Muscle of leg (tissue), 11 donors: ENCODE measurements around the gene SUN3. TPM values are rescaled to one million over a fixed set of nuclear protein-coding genes. Genes with fewer than 3 reads are reported as not detected.
"Not testable (repeated sequence)": the region's sequence is repeated elsewhere in the genome, so short reads cannot be mapped to it uniquely, and the experiment has no call there.

ENCODE experiments used
- DNase-seq: peaks from one replicate; pipeline ENCODE4 v3.0.0; 2013
- H3K27ac ChIP-seq: one replicate; pipeline ENCODE4 v1.5.1; 2013; ENCODE audit warnings: mild to moderate bottlenecking, low read length, control low read depth
- H3K27me3 ChIP-seq: one replicate; pipeline ENCODE4 v1.6.1; 2013; ENCODE audit warnings: low read length; ENCODE audit not compliant: control insufficient read depth, insufficient read depth
- H3K36me3 ChIP-seq: one replicate; pipeline ENCODE4 v1.6.1; 2013; ENCODE audit warnings: low read length; ENCODE audit not compliant: control insufficient read depth, insufficient read depth
- H3K4me1 ChIP-seq: one replicate; pipeline ENCODE4 v1.6.1; 2013; ENCODE audit warnings: low read length; ENCODE audit not compliant: control insufficient read depth, insufficient read depth
- H3K4me3 ChIP-seq: one replicate; pipeline ENCODE4 v1.5.1; 2013; ENCODE audit warnings: low read length, control low read depth
- H3K9me3 ChIP-seq: replicated peaks from 2 replicates; pipeline ENCODE4 v1.6.1; 2013; ENCODE audit warnings: low read depth, low read length; ENCODE audit not compliant: control insufficient read depth
- WGBS: methylation state at CpG from one replicate; pipeline ENCODE4 v1.1.5; 2013; ENCODE audit warnings: missing lambda C conversion rate; ENCODE audit not compliant: insufficient coverage; 5-methylcytosine and 5-hydroxymethylcytosine counted together
- polyA plus RNA-seq, 8 donors: library from polyadenylated mRNA; unstranded; fragments of 120-200 nt; gene quantifications; one replicate each; pipeline versions ENCODE4 v1.2.1 to v1.2.3, GENCODE V29; 2013; ENCODE audit warnings: inconsistent platforms in 1 of 8, low replicate concordance in 1 of 8; ENCODE audit not compliant: insufficient read length in 8 of 8, insufficient read depth in 1 of 8
- total RNA-seq: library from RNA; stranded (reverse); fragments of 120-200 nt; gene quantifications from one replicate; pipeline ENCODE4 v1.2.4, GENCODE V29; 2013

Gene SUN3
- total and polyA plus RNA-seq, 9 donors = not detected

DNA sequence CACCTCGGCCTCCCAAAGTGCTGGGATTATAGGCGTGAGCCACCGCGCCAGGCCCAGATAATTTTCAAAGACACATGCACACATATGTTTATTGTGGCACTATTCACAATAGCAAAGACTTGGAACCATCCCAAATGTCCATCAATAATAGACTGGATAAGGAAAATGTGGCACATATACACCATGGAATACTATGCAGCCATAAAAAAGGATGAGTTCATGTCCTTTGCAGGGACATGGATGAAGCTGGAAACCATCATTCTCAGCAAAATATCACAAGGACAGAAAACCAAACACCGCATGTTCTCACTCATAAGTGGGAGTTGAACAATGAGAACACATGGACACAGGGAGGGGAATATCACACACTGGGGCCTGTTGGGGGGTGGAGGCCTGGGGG lies 48.3 kb downstream of the SUN3 start:
- H3K9me3 ChIP-seq, H3K4me3 ChIP-seq, H3K27ac ChIP-seq, H3K27me3 ChIP-seq, H3K4me1 ChIP-seq, DNase-seq: not testable (repeated sequence)
- WGBS = no CpG with 5 or more reads among the region's 5 CpGs
- H3K36me3 ChIP-seq = peaks cover 23% of the 10 kb centered on the region

DNA sequence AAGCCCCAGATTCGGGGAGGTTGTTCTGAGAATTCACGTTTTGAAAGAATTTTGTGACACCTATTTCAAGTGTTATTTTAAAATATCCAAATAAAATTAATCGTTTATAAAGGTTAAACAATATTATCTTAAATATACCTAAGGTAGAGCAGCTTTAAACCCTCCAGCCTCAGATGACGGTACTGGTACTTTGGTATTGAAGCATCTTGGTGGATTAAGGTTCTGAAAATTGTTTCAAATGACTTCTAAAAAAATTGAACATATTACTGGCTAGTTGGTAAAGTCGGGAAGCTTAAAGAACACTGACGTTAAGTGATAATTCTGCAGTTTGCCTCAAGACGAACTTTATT lies 49.1 kb downstream of the SUN3 start:
- DNase-seq = no peak
- Histone ChIP-seq H3K9me3 (no peaks in the 10 kb centered on the region), H3K4me3 (peak overlapping the region; percentile 57), H3K27me3 (no peaks in the 10 kb centered on the region), H3K36me3 (peaks cover 28% of the 10 kb centered on the region), H3K27ac (peak overlapping the region; percentile 86), H3K4me1 (peaks cover 7% of the 10 kb centered on the region)
- no CpG with 5 or more reads among the region's 7 CpGs for WGBS

DNA sequence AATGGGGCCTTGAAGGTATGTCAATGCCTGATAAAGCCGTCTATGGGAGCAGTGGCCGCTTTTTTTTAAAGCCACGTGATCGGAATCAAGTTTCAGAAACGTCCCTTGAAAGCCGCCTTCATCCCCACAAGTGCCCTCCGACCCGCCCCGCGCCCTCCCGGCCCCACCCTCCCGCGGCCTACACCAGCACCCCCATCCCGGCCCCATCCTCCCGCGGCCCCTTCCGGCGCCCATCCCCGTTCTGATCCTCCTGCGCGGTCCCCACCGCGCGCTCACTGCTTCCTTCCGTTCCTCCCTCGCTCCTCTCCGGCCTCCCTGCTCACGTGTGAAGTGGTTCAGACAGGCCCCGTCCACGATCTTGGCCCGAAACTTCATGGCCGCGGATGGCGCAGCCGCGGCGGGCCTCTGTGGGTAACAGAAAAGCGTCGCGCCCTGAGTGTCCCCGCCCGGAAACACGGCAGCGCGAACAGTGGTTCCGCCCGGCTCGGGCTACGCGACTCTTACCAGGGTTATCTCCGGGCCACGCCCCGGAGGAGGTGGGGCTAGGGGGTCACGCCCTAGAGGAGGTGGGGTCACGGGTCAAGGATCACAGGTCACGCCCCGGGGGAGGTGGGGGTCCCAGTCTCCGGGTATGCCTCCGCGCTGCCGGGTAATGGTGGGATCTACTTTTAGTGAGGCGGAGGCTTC lies 49.6 kb downstream of the SUN3 start, which contains the start of gene HUS1:
HUS1 (minus strand) TSS at position 471 of the 687 bp plus-strand sequence; CDS start at position 375, 96 bp downstream.
- Histone ChIP-seq H3K9me3 (no peaks in the 10 kb centered on the region), H3K27ac (peak within 1 kb of the TSS; percentile 86), H3K4me3 (peak within 1 kb of the TSS; percentile 57), H3K4me1 (peaks cover 7% of the 10 kb centered on the region), H3K27me3 (no peaks in the 10 kb centered on the region), H3K36me3 (peaks cover 33% of the 10 kb centered on the region)
- WGBS = under 1% methylated on average over 44 of the region's 62 CpGs
- DNase-seq = peak; percentile 96

DNA sequence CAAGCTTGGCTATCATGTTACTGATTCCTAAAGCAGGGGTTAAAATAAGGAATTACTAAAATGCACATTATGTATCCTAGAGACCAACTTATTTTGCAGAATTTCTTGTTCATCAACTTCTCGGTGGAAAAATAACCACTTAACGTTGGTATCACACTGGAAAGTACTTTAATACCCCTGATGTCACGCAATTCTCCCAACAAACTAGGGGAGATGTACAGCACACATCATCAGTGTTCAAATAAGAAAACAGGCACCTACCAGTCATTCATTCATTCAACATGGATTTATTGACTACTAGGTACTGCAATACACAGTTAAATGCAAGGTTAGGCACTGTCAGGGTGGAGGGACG lies 50.1 kb downstream of the SUN3 start:
- no peak for DNase-seq
- 0% methylated on average over 2 of the region's 4 CpGs for WGBS

DNA sequence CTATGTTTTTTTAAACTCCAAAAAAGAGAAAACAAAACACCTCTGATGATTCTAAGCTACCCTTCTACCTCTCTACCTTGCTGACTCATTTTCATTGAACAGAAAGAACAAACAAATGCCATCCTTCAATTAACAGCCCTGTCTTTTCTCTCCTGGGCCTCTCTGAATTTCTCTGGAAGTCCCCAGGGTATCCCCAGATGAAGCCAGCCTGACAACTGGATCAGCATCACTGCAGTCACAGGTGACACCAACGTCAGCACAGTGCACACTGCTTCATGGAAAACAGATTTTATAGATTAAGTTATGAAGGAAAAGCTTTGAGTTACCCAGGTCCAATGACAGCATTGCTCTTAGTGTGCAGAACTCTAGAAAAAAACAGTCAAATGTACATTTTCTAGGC lies 55.2 kb downstream of the SUN3 start:
- H3K4me1 ChIP-seq = peaks cover 7% of the 10 kb centered on the region
- no peak overlapping the region for H3K4me3 ChIP-seq
- no peaks in the 10 kb centered on the region for H3K9me3 ChIP-seq
- no peaks in the 10 kb centered on the region for H3K27me3 ChIP-seq
- peaks cover 66% of the 10 kb centered on the region for H3K36me3 ChIP-seq
- H3K27ac ChIP-seq = no peak overlapping the region
- 67% methylated on average over 1 of the region's 1 CpG for WGBS
- no peak for DNase-seq

More for the DNA sequence above, 50.1 kb downstream of the SUN3 start:
- H3K9me3 ChIP-seq = no peaks in the 10 kb centered on the region
- no peaks in the 10 kb centered on the region for H3K27me3 ChIP-seq
- H3K4me1 ChIP-seq = peaks cover 7% of the 10 kb centered on the region
- H3K36me3 ChIP-seq = peaks cover 38% of the 10 kb centered on the region
- peak overlapping the region; percentile 57 for H3K4me3 ChIP-seq
- H3K27ac ChIP-seq = peak overlapping the region; percentile 86

DNA sequence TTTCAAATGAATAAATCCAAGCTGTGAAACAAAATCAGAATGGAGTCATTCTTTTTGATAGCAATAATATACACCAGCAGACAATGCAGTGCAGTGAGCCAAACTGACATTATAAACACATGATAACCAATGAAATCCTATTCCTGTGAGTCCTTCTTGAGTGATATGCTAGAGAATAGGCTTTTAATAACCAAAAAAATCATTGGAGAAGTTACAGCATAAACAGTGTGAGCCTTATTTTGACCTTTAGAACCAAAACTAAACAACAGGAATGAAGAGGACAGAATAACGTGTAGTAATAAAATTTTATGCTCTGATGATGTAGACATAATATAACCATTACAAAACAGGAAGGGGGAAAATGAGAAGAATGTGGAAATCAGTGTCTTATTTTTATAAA lies 58.1 kb downstream of the SUN3 start:
- no peaks in the 10 kb centered on the region for H3K27me3 ChIP-seq
- peaks cover 60% of the 10 kb centered on the region for H3K36me3 ChIP-seq
- H3K4me1 ChIP-seq = no peaks in the 10 kb centered on the region
- no peak overlapping the region for H3K4me3 ChIP-seq
- H3K27ac ChIP-seq = peak overlapping the region; percentile 76
- H3K9me3 ChIP-seq = no peaks in the 10 kb centered on the region
- DNase-seq = peak; percentile 15
- WGBS = no CpG with 5 or more reads among the region's 1 CpG

DNA sequence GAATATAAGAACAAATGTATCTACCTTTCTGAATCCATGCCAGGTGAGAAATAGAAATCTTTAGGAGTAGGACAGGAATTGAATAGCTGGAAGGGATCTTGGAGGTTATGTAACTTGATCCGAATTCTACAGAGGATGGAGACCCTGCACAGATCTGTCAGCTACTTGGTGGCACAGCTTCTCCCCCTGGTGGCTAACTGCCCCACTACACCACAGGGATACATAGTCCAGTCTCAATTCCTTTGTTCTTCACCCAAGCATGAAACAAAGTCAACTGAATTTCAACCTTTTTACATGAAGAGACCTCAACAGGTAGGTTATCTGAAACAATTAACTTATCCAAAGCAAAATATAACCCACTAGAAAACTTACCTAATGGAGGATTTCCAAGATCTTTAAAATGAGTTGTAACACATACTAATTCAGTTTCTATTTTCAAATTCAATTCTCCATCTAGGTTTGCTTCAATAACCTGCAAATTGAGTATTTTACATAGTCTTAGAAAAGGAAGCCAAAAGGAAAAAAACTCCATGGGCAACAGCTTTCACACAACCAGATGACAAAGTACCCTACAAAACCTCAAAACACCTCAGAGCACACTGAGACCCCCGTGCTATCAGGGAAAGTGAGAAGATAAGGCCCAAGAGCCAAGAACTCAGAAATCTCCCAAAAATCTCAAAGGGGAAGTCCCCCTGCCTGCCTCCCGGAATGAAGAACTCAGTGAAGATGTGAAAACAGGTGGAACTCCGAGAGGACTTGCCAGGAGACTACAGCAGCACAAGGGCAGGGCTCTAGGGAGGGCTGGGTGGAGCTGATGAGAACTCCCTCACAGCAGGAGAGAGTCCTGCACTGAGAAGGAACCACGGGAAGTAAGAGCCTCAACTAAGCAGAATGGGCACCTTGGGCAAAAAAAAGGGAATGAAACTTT lies 59.8 kb downstream of the SUN3 start:
- Histone ChIP-seq H3K4me1 (no peaks in the 10 kb centered on the region), H3K27me3 (no peaks in the 10 kb centered on the region), H3K9me3 (no peaks in the 10 kb centered on the region), H3K4me3 (no peak overlapping the region), H3K27ac (no peak overlapping the region), H3K36me3 (peaks cover 63% of the 10 kb centered on the region)
- WGBS = 60% methylated on average over 2 of the region's 5 CpGs
- peak; percentile 62 for DNase-seq

DNA sequence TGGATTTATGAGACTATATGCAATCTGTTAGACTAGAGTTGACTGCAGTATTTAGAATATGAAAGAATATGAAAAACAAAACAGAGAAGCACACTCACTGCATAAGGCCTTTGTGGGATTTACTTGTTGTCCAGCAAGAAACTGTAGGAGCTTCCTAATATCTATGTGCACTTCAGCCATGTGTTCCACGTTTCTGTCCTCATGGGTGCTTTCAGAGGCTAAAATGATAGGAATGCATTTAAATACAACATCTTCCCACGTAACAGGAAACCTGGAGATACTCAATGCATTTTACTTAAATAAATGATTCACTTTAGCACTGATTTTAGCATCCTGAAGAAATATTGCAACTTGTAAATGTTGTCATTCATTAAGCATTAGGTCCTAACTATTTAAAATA lies 61.2 kb downstream of the SUN3 start:
- H3K27me3 ChIP-seq = no peaks in the 10 kb centered on the region
- H3K4me3 ChIP-seq = no peak overlapping the region
- no peak for DNase-seq
- no peaks in the 10 kb centered on the region for H3K9me3 ChIP-seq
- peaks cover 57% of the 10 kb centered on the region for H3K36me3 ChIP-seq
- no peaks in the 10 kb centered on the region for H3K4me1 ChIP-seq
- H3K27ac ChIP-seq = no peak overlapping the region
- whole genome bisulfite sequencing = no CpG with 5 or more reads among the region's 2 CpGs

DNA sequence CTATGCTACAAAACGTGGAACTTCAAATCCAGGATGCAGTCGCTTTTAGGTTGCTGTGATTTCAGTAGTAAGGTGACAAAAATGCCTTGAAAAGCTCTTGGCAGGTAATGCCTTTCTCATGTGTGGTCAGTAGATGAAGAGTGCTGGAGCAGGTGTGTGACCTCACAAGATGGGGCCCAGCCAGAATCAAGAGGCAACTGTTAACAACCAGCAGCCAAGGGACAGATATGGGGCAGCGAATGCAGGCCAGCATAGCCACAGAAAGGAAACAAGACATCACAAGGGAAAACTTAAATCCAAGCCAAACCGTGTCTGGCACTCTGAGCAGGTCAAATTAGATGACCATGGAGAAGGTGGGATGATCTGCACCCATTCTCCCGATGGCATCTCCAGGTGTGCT lies 61.8 kb downstream of the SUN3 start:
- H3K27me3 ChIP-seq = no peaks in the 10 kb centered on the region
- H3K4me3 ChIP-seq = no peak overlapping the region
- DNase-seq = no peak
- WGBS = 85% methylated on average over 3 of the region's 5 CpGs
- no peaks in the 10 kb centered on the region for H3K4me1 ChIP-seq
- H3K36me3 ChIP-seq = peaks cover 57% of the 10 kb centered on the region
- no peaks in the 10 kb centered on the region for H3K9me3 ChIP-seq
- no peak overlapping the region for H3K27ac ChIP-seq

DNA sequence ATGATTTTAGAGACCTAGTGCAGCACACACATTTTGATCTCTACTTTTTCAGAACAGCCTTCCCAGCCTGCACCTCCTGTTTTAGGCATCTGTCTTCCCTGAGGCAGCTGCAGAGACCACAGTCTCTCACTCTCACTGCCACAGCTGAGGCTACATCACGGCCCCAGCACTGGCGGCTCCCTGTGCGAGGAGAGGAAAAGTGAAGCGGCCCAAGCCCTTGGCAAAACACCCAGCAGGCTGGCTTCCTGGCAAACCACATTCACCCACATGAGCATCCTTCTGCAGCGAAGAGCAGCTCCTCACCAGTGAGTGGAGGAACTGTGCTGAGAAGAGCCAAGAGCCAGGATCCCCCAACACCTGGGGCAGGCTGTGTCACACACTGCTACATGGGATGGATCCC lies 63.5 kb downstream of the SUN3 start:
- H3K27me3 ChIP-seq = no peaks in the 10 kb centered on the region
- WGBS = 83% methylated on average over 1 of the region's 5 CpGs
- H3K4me1 ChIP-seq = no peaks in the 10 kb centered on the region
- peaks cover 57% of the 10 kb centered on the region for H3K36me3 ChIP-seq
- DNase-seq = no peak
- H3K9me3 ChIP-seq = no peaks in the 10 kb centered on the region
- H3K27ac ChIP-seq = no peak overlapping the region
- H3K4me3 ChIP-seq = no peak overlapping the region
